Loucy (cell line): ENCODE results near the gene GALT.

Experiments used
- CTCF ChIP-seq: fragments of 200-600 bp; sonication (generic); conservative IDR thresholded peaks from 2 replicates; pipeline ENCODE4 v1.5.1; 2014; ENCODE audit warnings: mild to moderate bottlenecking, antibody characterized with exemption, low read length
- EZH2phosphoT487 ChIP-seq: fragments of 200-600 bp; IDR thresholded peaks from 2 replicates; pipeline ENCODE4 v1.6.1; 2018; ENCODE audit warnings: antibody characterized with exemption, mild to moderate bottlenecking, moderate library complexity, borderline replicate concordance

- TF ChIP-seq CTCF, result no peak
- TF ChIP-seq EZH2phosphoT487, result no peak
These were observed 45.5 kb downstream of the GALT start for GRCh38 chr9:34691936-34692315.
